GM12878 (cell line): ENCODE measurements around the gene FBXL5. TPM values are rescaled to one million over a fixed set of nuclear protein-coding genes. Genes with fewer than 3 reads are reported as not detected.

Experiments used
- CHD4 ChIP-seq: fragments of 200-600 bp; sonication (generic); IDR thresholded peaks from 2 replicates; pipeline ENCODE4 v1.6.1; 2016; ENCODE audit warnings: mild to moderate bottlenecking
- CUX1 ChIP-seq: IDR thresholded peaks from 2 replicates; pipeline ENCODE4 v1.6.1; 2012; ENCODE audit warnings: improper control_type of control experiment, low read depth, low read length; ENCODE audit not compliant: insufficient replicate concordance
- E2F4 ChIP-seq: IDR thresholded peaks from 2 replicates; pipeline ENCODE4 v1.6.1; 2012; ENCODE audit warnings: low read depth, low read length, improper control_type of control experiment
- HCFC1 ChIP-seq: fragments of 150-350 bp; IDR thresholded peaks from 2 replicates; pipeline ENCODE4 v1.6.1; 2014; ENCODE audit warnings: low read length
- IKZF1 ChIP-seq: fragments of 450-650 bp; conservative IDR thresholded peaks from 2 replicates; pipeline ENCODE4 v1.6.1; 2017; ENCODE audit warnings: antibody characterized with exemption, mild to moderate bottlenecking
- KLF5 ChIP-seq: fragments of 450-650 bp; IDR thresholded peaks from 2 replicates; pipeline ENCODE4 v1.6.1; 2014; ENCODE audit warnings: mild to moderate bottlenecking; ENCODE audit not compliant: partially characterized antibody
- NFIC ChIP-seq: IDR thresholded peaks from 2 replicates; pipeline ENCODE4 v1.6.1; 2012; ENCODE audit warnings: low read depth, mild to moderate bottlenecking, inconsistent platforms, low read length, moderate library complexity
- NFXL1 ChIP-seq: fragments of 450-650 bp; IDR thresholded peaks from 2 replicates; pipeline ENCODE4 v1.6.1; 2017; ENCODE audit warnings: antibody characterized with exemption, mild to moderate bottlenecking, borderline replicate concordance
- NKRF ChIP-seq: fragments of 450-650 bp; conservative IDR thresholded peaks from 2 replicates; pipeline ENCODE4 v1.6.1; 2017; ENCODE audit warnings: mild to moderate bottlenecking, moderate library complexity
- NRF1 ChIP-seq: conservative IDR thresholded peaks from 2 replicates; pipeline ENCODE4 v1.6.1; 2011; ENCODE audit warnings: mild to moderate bottlenecking, low read depth, low read length, improper control_type of control experiment
- PML ChIP-seq: IDR thresholded peaks from 2 replicates; pipeline ENCODE4 v1.6.1; 2012; ENCODE audit warnings: low read length, inconsistent platforms
- RAD51 ChIP-seq: fragments of 450-650 bp; IDR thresholded peaks from 2 replicates; pipeline ENCODE4 v1.6.1; 2016; ENCODE audit warnings: moderate library complexity, mild to moderate bottlenecking, inconsistent platforms
- RUNX3 ChIP-seq: IDR thresholded peaks from 2 replicates; pipeline ENCODE4 v1.6.1; 2012; ENCODE audit warnings: low read length, inconsistent platforms
- SP1 ChIP-seq: IDR thresholded peaks from one replicate; pipeline ENCODE4 v1.6.1; 2011; ENCODE audit warnings: low read depth, low read length
- SREBF1 ChIP-seq: IDR thresholded peaks from 2 replicates; pipeline ENCODE4 v1.6.1; 2012; ENCODE audit warnings: mild to moderate bottlenecking, low read length
- SRF ChIP-seq, 2 experiments: IDR thresholded peaks; 2 replicates each; pipeline ENCODE4 v1.6.1; 2011; ENCODE audit warnings: low read depth in 2 of 2, low read length in 2 of 2, mild to moderate bottlenecking in 1 of 2, moderate library complexity in 1 of 2
- USF2 ChIP-seq: IDR thresholded peaks from 2 replicates; pipeline ENCODE4 v1.6.1; 2011; ENCODE audit warnings: low read depth, low read length, improper control_type of control experiment, borderline replicate concordance
- ZBED1 ChIP-seq: IDR thresholded peaks from 2 replicates; pipeline ENCODE4 v1.6.1; 2016; ENCODE audit warnings: borderline replicate concordance
- ZNF217 ChIP-seq: fragments of 450-650 bp; IDR thresholded peaks from 2 replicates; pipeline ENCODE4 v1.6.1; 2017; ENCODE audit warnings: antibody characterized with exemption, mild to moderate bottlenecking
- ZNF622 ChIP-seq: fragments of 450-650 bp; IDR thresholded peaks from 2 replicates; pipeline ENCODE4 v1.6.1; 2017; ENCODE audit warnings: mild to moderate bottlenecking, inconsistent platforms
- ZSCAN29 ChIP-seq: fragments of 450-650 bp; IDR thresholded peaks from 2 replicates; pipeline ENCODE4 v1.6.1; 2017; ENCODE audit warnings: mild to moderate bottlenecking, moderate library complexity
- ZZZ3 ChIP-seq: IDR thresholded peaks from 2 replicates; pipeline ENCODE4 v1.6.1; 2011; ENCODE audit warnings: low read depth; ENCODE audit not compliant: control insufficient read depth, insufficient read length
- polyA plus RNA-seq, 11 experiments: library from polyadenylated mRNA; depleted of rRNA in 4 of 11; unstranded in 6 of 11; stranded (reverse) in 5 of 11; fragments of >200 nt; fragmentation: Nextera tagmentation in 4 of 11; fragmentation: Illumina TruSeq in 1 of 11; extraction: Ambion mirVana in 4 of 11; extraction: Trizol in 1 of 11; gene quantifications; 1 replicate in 1 of 11; 2 replicates in 10 of 11; pipeline versions ENCODE4 v1.2.1 to v1.2.3, GENCODE V29; 2011 to 2016; ENCODE audit warnings: inconsistent platforms in 2 of 11, missing spikeins in 2 of 11, low read depth in 1 of 11
- total RNA-seq, 4 experiments: library from RNA; depleted of rRNA in 3 of 4; stranded (reverse); fragments of >200 nt in 3 of 4; fragmentation: Illumina TruSeq in 1 of 4; extraction: Trizol in 1 of 4; gene quantifications; 2 replicates each; pipeline versions ENCODE4 v1.2.1 to v1.2.3, GENCODE V29; 2013 to 2021

Gene FBXL5
- total and polyA plus RNA-seq, 10 of the 15 experiments (the other 5 are each of a cell fraction or from before 2014, with no cell fraction given): 10.1 to 46.2 (median 32.7) TPM

GRCh38 chr4:15655223-15656037, at the start of gene FBXL5 (continued):
- TF ChIP-seq E2F4: no peak
- TF ChIP-seq ZZZ3: no peak
- peak; percentile 50 for TF ChIP-seq KLF5
- no peak for TF ChIP-seq NFXL1
- no peak for TF ChIP-seq ZNF217
- TF ChIP-seq RUNX3: peak; percentile 74
- TF ChIP-seq ZNF622: no peak
- peak; percentile 77 for TF ChIP-seq USF2
- TF ChIP-seq SP1: no peak
- TF ChIP-seq HCFC1: 0 out of 2 replicates have a peak, but pooled peaks have one; percentile 25
- no peak for TF ChIP-seq CUX1
- peak; percentile 88; the same call in 1 of the 2 replicates for TF ChIP-seq PML
- no peak for TF ChIP-seq CHD4
- no peak for TF ChIP-seq SRF (IDR thresholded peaks at IDR 0.05; ENCODE audit: low read depth in 2 of 2, low read length in 2 of 2)
- TF ChIP-seq SREBF1: no peak
- peak; percentile 66 for TF ChIP-seq NRF1
- peak; percentile 86 for TF ChIP-seq RAD51
- TF ChIP-seq NKRF: 0 out of 2 replicates have a peak, but pooled peaks have one; percentile 24
- TF ChIP-seq NFIC: no peak; the same call in 1 of the 2 replicates
- no peak for TF ChIP-seq ZSCAN29
- peak; percentile 96 for TF ChIP-seq IKZF1
- TF ChIP-seq ZBED1: no peak
